ENCODE data around the gene PBX3.
A peak's percentile ranks its signal among the peaks of the same experiment; 100 is the strongest.

The PBX3 gene

DNA sequence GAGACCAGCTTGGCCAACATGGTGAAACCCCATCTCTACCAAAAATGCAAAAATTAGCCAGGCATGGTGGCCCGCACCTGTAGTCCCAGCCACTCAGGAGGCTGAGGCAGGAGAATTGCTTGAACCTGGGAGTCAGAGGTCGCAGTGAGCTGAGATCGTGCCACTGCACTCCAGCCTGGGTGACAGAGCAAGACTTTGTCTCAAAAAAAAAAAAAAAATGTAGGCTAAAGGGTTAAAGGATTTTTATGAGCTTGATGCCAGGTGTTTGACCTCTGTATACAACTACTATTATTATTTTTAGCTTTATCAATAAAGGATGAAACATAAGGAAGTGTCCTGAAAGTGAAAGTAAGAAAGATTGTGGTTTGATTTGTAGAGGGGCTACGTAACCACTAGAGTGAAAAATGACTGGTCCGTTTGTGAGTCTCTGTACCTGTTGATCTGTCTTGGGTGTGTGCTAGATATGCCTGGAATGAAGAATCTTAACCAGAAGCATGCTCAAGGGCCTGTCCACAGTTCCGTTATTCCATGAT, 76.8 kb downstream of the PBX3 start:
- DNase-seq: peak; percentile 73

DNA sequence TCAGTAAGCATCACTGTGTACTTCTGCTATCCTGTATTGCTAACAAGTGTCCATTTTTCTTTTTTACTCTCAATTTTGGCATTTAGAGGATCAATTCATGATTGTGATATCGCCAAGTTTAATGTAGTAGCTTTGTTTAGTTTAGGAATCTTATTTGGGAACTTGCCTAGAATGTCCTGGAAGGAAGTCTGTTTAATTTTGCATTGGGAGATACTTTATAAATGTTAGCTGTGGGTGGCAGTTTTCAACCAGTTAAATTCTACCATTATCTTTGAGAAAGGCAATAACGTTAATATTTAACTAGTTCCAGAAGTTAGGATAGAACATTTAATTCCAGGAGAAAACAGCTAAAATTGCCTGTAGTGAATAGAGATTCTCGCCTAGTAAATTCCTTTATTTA, 78.6 kb downstream of the PBX3 start:
- no peak for DNase-seq

- DNase-seq: no peak
These were observed 79.7 kb downstream of the PBX3 start for GRCh38 chr9:125826850-125827249.

DNA sequence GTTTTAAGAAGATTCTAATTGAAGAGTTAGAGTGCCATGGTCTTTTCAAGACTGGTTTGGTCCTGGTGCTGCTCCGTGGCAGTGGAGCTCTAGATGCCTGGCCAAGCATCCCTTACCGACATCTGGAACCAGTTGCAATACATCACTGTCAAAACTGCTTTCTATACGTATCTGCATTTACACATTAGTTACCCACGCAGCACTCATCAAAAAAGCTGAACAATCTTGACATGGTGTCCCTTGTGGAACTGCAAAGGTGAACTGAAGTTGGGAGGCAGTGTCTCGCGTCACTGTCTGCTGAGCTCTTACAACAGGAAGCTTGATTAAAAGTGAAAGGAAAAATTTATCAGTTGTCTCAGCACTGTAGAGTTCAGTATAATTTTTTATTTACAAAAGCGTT, 82.6 kb downstream of the PBX3 start:
- peak; percentile 75 for DNase-seq

DNA sequence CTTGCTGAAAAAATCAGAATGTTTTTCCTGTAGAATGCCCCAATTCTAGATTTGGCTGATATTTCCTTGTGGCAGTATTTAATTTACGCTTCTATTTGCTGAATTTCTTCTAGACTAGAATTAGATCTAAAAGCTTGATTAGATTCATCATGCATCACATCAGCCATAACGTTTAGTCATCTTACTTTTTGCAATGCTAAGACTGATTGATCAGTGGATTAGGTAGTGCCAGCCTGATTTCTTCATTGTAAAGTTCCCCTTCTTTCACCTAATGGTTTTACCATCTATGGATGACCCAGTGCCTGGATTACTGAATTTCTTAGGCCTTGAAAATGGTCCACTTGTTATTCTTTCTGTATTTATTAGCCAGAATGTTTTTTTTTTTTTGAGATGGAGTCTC, 83.9 kb downstream of the PBX3 start:
- DNase-seq: no peak

- no peak for DNase-seq
These were observed 84.4 kb downstream of the PBX3 start for GRCh38 chr9:125831616-125832015.

GRCh38 chr9:125835655-125836054, 88.5 kb downstream of the PBX3 start:
- DNase-seq: no peak

DNA sequence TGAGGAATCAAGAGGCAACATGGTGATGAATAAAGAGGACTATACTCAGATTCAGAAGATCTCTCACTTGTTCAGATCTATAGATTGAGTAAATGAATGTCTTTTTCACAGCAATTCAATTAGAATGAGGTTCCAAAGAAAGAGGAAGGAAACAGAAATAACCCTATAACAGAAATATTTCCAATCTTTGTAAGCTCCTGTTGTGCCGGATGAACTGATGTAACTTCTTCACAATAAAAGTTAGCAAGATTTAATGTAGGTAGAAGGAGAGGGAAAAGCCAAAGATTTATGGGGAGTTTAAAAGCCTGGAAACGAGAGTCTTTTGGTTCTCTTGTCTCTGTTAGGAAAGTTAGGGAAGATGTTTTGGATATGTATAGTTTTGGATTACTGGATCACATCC, 92.1 kb downstream of the PBX3 start:
- no peak for DNase-seq

DNA sequence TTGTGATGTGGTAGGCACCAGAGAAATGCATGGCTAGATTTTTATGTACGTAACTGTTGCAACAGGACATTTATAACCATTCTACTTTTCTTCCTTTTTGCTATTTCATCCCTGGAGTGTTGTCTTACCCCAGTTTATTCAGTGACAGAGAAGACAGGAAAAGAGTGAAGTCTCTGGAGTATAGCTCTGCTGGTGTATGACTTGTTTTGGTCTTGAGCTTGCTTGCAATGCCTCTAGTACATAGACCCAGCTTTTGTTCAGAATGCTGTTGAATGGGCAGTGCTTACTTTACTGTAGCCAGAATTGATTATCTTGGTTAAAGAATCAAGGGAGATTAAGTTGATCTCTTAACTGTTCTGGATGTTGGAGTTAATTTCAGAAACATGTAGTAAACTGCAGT, 94.3 kb downstream of the PBX3 start:
- DNase-seq: no peak

- no peak for DNase-seq
These were observed 95.1 kb downstream of the PBX3 start for GRCh38 chr9:125842242-125842641.

DNA sequence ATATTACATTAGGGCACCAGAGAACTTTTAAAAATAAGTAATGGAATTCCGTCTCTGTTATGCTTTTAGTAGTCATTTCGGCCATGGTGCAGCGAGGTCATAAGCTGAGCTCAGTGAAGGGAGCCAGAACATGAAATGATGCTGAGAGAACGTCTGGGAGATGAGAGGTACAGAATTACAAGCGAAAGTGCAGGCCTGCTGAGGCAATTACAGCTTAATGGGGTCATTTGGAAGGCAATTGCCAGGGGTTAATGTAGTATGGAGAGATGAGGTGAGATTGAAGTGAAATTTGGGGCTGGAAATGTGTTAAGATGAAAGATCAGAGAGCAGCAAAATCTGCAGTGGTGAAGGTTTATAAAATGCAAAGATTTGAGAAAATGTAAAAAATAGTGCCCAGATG, 96.5 kb downstream of the PBX3 start:
- DNase-seq: no peak

- no peak for DNase-seq
These were observed 97.4 kb downstream of the PBX3 start for GRCh38 chr9:125844611-125845010.

- no peak for DNase-seq
These were observed 98.2 kb downstream of the PBX3 start for GRCh38 chr9:125845271-125845808.

- DNase-seq: no peak
These were observed 100.6 kb downstream of the PBX3 start for GRCh38 chr9:125847735-125848134.

- no peak for DNase-seq
These were observed 103.0 kb downstream of the PBX3 start for GRCh38 chr9:125850106-125850632.

DNA sequence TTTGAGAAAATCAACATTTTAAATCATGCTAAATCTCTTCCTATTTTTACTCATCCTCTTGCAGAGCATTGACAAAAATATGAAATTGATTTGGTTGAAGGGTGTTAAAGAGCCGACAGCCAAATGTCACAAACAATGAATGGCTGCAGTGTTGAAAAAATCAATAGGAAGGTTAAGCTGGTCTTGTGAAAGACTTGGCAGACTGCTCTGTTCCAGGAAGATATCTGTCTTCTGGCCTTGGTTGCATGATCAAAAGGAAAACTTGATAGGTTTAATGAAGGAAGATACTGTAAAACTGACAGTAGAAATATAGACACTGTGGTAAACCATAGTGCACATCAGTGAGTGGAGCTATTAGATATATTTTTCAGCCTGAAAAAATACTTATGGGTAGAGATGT, 103.6 kb downstream of the PBX3 start:
- DNase-seq: no peak

DNA sequence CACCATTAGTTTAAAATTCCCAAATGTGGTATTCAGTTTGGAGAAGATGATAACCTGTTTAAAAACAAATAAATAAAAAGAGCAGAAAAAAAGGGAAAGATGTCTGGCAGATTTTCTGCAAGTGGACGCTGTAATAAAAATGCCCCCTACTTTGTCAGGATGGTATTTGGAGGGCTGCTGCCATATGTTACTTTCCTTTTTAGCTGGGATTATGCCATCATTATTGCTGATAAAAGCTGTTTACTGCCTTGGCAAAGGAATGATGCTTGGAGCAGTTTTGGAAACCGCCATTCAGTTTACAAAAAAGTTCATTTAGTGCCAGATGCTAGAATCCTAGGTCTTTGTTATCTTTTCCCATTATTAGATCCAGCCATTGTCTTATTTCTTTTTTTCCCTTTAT, 104.8 kb downstream of the PBX3 start:
- no peak for DNase-seq

DNA sequence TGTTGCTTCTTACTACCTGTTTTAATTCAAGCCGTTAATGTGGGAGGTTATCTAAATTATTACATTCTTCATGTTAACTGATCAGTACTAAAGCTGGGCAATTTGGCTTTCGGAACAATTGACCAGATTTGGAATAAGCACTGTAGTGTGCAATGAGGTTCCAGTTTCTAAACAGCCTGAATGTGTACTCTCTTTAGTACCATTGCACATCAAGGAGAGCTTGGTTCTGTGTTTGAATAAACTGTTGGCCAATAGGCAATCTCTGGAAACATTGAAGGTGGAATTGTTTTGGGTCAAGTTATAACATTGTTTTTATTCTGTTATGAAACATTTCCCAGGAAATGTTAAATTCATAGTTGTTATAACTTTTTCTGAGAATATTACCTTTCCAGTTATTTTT, 105.2 kb downstream of the PBX3 start:
- no peak for DNase-seq

DNA sequence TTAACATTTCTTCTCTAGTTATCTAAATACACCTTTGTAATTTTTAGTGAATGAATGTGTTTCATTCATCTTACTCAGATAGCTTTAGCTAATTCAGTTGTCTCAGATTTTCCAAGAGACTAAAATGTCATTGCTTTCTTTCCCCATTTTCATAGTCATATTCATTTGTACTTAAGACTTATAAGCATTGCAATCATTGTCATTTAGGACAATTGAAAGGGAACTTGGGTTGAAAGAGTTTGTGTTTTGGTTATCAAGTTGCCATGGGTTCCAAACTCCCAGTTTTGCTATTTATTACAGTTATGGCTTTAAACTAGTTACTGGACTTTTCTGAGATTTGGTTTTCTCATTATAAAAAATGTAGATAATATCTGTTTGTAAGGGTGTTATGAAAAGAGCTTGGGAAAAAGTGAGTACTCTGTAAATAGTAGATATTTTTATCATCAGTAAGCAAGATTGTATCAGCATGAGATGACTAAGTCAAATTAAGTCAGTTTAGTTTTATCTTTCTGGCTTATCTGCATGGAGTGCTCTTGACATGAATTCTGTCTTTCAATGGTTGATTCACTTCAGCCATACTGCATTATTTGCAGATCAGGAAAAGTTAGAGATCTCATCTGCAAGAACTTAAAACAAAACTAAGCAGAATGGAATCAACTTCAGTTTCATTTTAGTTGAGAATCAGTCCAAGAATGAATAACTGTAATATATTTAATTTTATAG, 107.5 kb downstream of the PBX3 start:
- DNase-seq: no peak

- DNase-seq: no peak
These were observed 109.2 kb downstream of the PBX3 start for GRCh38 chr9:125856331-125856730.

GRCh38 chr9:125861405-125862058, 114.4 kb downstream of the PBX3 start:
- DNase-seq: no peak

DNA sequence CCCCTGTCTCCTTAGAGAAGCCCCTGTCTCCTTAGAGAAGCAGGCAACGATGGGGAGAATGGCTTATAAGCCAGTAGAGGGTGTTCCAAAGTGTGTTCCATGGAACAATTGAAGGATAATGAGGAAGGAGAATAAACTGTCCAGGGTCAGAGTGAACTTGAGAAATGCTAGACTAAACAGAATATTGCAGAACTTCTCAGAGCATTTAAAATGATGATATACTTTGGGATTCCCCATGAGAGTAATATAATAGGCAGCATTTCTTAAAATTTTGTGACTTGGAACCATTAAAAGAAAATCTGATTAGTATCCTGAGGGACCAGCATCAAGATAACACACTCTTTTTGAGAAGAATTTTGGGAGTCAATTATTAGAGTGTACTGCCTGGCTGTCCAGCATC, 116.8 kb downstream of the PBX3 start:
- DNase-seq: no peak

DNA sequence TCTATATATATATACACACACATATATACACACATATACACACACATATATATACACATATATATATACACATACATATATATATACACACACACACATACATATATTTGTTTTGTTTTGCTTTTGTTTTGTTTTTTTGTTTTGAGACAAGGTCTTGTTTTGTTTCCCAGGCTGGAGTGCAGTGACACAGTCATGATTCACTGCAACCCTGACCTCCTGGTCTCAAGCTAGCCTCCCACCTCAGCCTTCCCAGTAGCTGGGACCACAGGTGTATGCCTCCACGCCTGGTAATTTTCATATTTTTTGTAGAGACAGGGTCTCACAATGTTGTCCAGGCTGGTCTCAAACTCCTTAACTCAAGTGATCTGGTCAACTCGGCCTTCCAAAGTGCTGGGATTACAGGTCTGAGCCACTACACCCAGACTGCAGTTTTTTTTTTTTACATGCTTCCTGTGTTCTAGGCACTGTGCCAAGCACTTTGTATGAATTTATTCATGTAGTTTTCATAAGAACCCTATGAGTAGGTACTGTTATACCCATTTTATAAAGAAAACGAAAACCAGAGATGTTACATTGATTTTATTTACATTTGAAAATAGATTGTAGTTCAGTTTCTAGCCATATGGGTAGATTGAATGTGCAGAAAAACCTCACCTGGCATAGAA, 120.7 kb downstream of the PBX3 start:
- no peak for DNase-seq

Data from CD4-positive, alpha-beta T cell treated with Interleukin-21 for 1 hour (primary cell).